Muscle layer of duodenum (tissue), 2 donors: ENCODE measurements around the gene KCND3.

Experiments used
- H3K27ac ChIP-seq: one replicate; pipeline ENCODE4 v1.7.0; 2013; ENCODE audit warnings: mild to moderate bottlenecking, low read length
- H3K27me3 ChIP-seq: one replicate; pipeline ENCODE4 v1.7.0; 2013; ENCODE audit warnings: low read depth, mild to moderate bottlenecking, control low read depth, low read length
- H3K36me3 ChIP-seq, 2 donors: one replicate each; pipeline ENCODE4 v1.7.0; 2013; ENCODE audit warnings: low read length in 2 of 2, control low read depth in 1 of 2, mild to moderate bottlenecking in 1 of 2; ENCODE audit not compliant: insufficient read depth in 2 of 2, control insufficient read depth in 1 of 2
- H3K4me1 ChIP-seq, 2 donors: one replicate each; pipeline ENCODE4 v1.7.0; 2013; ENCODE audit warnings: low read length in 2 of 2, mild to moderate bottlenecking in 2 of 2, control low read depth in 1 of 2, moderate library complexity in 1 of 2; ENCODE audit not compliant: insufficient read depth in 2 of 2, control insufficient read depth in 1 of 2
- H3K4me3 ChIP-seq, 2 donors: one replicate each; pipeline ENCODE4 v1.7.0; 2013; ENCODE audit warnings: low read length in 2 of 2, low read depth in 1 of 2, mild to moderate bottlenecking in 1 of 2
- H3K9me3 ChIP-seq, 2 donors: one replicate each; pipeline ENCODE4 v1.7.0; 2013; ENCODE audit warnings: low read length in 2 of 2, control low read depth in 1 of 2, mild to moderate bottlenecking in 1 of 2; ENCODE audit not compliant: control insufficient read depth in 1 of 2
- donor health status: healthy.

KCND3 gene

GRCh38 chr1:111988377-111988742, 1.1 kb downstream of the KCND3 start:
- H3K4me1 ChIP-seq: peaks cover 3 to 16% of the 10 kb centered on the region in 2 donors
- no peaks in the 10 kb centered on the region for H3K36me3 ChIP-seq
- no peak overlapping the region for H3K27ac ChIP-seq
- peaks cover 7% of the 10 kb centered on the region for H3K27me3 ChIP-seq
- H3K9me3 ChIP-seq: no peaks in the 10 kb centered on the region
- peak overlapping the region; percentile 48 to 67 for H3K4me3 ChIP-seq

- Histone ChIP-seq H3K4me3 (no peak overlapping the region), H3K4me1 (peaks cover 3 to 16% of the 10 kb centered on the region in 2 donors), H3K27ac (no peak overlapping the region), H3K27me3 (peaks cover 7% of the 10 kb centered on the region), H3K36me3 (no peaks in the 10 kb centered on the region), H3K9me3 (no peaks in the 10 kb centered on the region)
Observed at GRCh38 chr1:111987502-111987901, 2.0 kb downstream of the KCND3 start.

GRCh38 chr1:111983500-111983899, 6.0 kb downstream of the KCND3 start:
- Histone ChIP-seq H3K27me3 (peaks cover 7% of the 10 kb centered on the region), H3K27ac (no peak overlapping the region), H3K9me3 (no peaks in the 10 kb centered on the region)

GRCh38 chr1:111982428-111982827, 7.0 kb downstream of the KCND3 start:
- Histone ChIP-seq H3K36me3 (peaks cover 0 to 12% of the 10 kb centered on the region in 2 donors), H3K4me1 (no peaks in the 10 kb centered on the region), H3K27me3 (no peaks in the 10 kb centered on the region), H3K27ac (no peak overlapping the region), H3K4me3 (no peak overlapping the region), H3K9me3 (no peaks in the 10 kb centered on the region)

More at GRCh38 chr1:111983500-111983899, 6.0 kb downstream of the KCND3 start:
- no peaks in the 10 kb centered on the region for H3K4me1 ChIP-seq
- peaks cover 0 to 12% of the 10 kb centered on the region in 2 donors for H3K36me3 ChIP-seq
- H3K4me3 ChIP-seq: no peak overlapping the region

GRCh38 chr1:111981871-111982270, 7.6 kb downstream of the KCND3 start:
- Histone ChIP-seq H3K4me3 (no peak overlapping the region), H3K27me3 (no peaks in the 10 kb centered on the region), H3K4me1 (no peaks in the 10 kb centered on the region), H3K36me3 (peaks cover 0 to 12% of the 10 kb centered on the region in 2 donors), H3K27ac (no peak overlapping the region), H3K9me3 (no peaks in the 10 kb centered on the region)

- Histone ChIP-seq H3K27ac (no peak overlapping the region), H3K4me1 (no peaks in the 10 kb centered on the region), H3K9me3 (no peaks in the 10 kb centered on the region), H3K4me3 (no peak overlapping the region), H3K36me3 (peaks cover 0 to 12% of the 10 kb centered on the region in 2 donors), H3K27me3 (no peaks in the 10 kb centered on the region)
Observed at GRCh38 chr1:111981090-111981489, 8.4 kb downstream of the KCND3 start.

- H3K36me3 ChIP-seq: peaks cover 0 to 12% of the 10 kb centered on the region in 2 donors
- no peaks in the 10 kb centered on the region for H3K9me3 ChIP-seq
- H3K27me3 ChIP-seq: no peaks in the 10 kb centered on the region
- no peak overlapping the region for H3K4me3 ChIP-seq
- no peaks in the 10 kb centered on the region for H3K4me1 ChIP-seq
- H3K27ac ChIP-seq: no peak overlapping the region
Observed at GRCh38 chr1:111980686-111981085, 8.8 kb downstream of the KCND3 start.

- Histone ChIP-seq H3K27me3 (no peaks in the 10 kb centered on the region), H3K4me1 (no peaks in the 10 kb centered on the region), H3K4me3 (no peak overlapping the region), H3K9me3 (no peaks in the 10 kb centered on the region), H3K27ac (no peak overlapping the region), H3K36me3 (peaks cover 0 to 12% of the 10 kb centered on the region in 2 donors)
Observed at GRCh38 chr1:111978695-111979094, 10.8 kb downstream of the KCND3 start.

GRCh38 chr1:111977378-111977777, 12.1 kb downstream of the KCND3 start:
- peaks cover 0 to 12% of the 10 kb centered on the region in 2 donors for H3K36me3 ChIP-seq
- H3K27me3 ChIP-seq: no peaks in the 10 kb centered on the region
- no peak overlapping the region for H3K4me3 ChIP-seq
- no peaks in the 10 kb centered on the region for H3K4me1 ChIP-seq
- no peaks in the 10 kb centered on the region for H3K9me3 ChIP-seq
- no peak overlapping the region for H3K27ac ChIP-seq

- H3K27ac ChIP-seq: no peak overlapping the region
- no peak overlapping the region for H3K4me3 ChIP-seq
- H3K36me3 ChIP-seq: peaks cover 0 to 6% of the 10 kb centered on the region in 2 donors
- H3K4me1 ChIP-seq: no peaks in the 10 kb centered on the region
- H3K27me3 ChIP-seq: no peaks in the 10 kb centered on the region
- no peaks in the 10 kb centered on the region for H3K9me3 ChIP-seq
Observed at GRCh38 chr1:111976842-111977241, 12.6 kb downstream of the KCND3 start.

- H3K4me3 ChIP-seq: no peak overlapping the region
- H3K9me3 ChIP-seq: no peaks in the 10 kb centered on the region
- peaks cover 0 to 1% of the 10 kb centered on the region in 2 donors for H3K36me3 ChIP-seq
- H3K27me3 ChIP-seq: no peaks in the 10 kb centered on the region
- H3K4me1 ChIP-seq: no peaks in the 10 kb centered on the region
- H3K27ac ChIP-seq: no peak overlapping the region
Observed at GRCh38 chr1:111976332-111976731, 13.1 kb downstream of the KCND3 start.

- Histone ChIP-seq H3K4me1 (peaks cover 0 to 6% of the 10 kb centered on the region in 2 donors), H3K4me3 (no peak overlapping the region), H3K36me3 (no peaks in the 10 kb centered on the region), H3K27me3 (no peaks in the 10 kb centered on the region), H3K27ac (no peak overlapping the region), H3K9me3 (no peaks in the 10 kb centered on the region)
Observed at GRCh38 chr1:111973150-111973790, 16.2 kb downstream of the KCND3 start.
